ENCODE measurements around the gene ZNF503. TPM values are rescaled to one million over a fixed set of nuclear protein-coding genes. Genes with fewer than 3 reads are reported as not detected.

The ZNF503 gene
- total and polyA plus RNA-seq, 2 of the 8 experiments (the other 6 are each of a cell fraction or from before 2014, with no cell fraction given): 0.03 to 0.13 TPM

- TF ChIP-seq CHD2 (IDR thresholded peaks at IDR 0.05; ENCODE audit: low read length) (no peak), ZNF274 (IDR thresholded peaks at IDR 0.05; ENCODE audit: borderline replicate concordance, extremely low read depth, low read length) (no peak), CHD1 (IDR thresholded peaks at IDR 0.05; ENCODE audit: low read depth, low read length) (no peak)
Observed at GRCh38 chr10:75379817-75380216, 21.7 kb downstream of the ZNF503 start (continued).
